Neural cell (in vitro differentiated cells): Measurements from ENCODE around the gene RTP5. TPM values are rescaled to one million over a fixed set of nuclear protein-coding genes. Genes with fewer than 3 reads are reported as not detected.

Experiments used
- H2AFZ ChIP-seq: fragments of 200-600, 300-800 bp; sonication (generic), shearing (Covaris generic); 2 replicates; pipeline ENCODE4 v1.6.0; 2014; ENCODE audit warnings: low read depth, mild to moderate bottlenecking, antibody characterized with exemption, low read length, moderate library complexity
- H3F3A ChIP-seq: fragments of 200-600 bp; shearing (Covaris generic); 2 replicates; pipeline ENCODE4 v1.6.1; 2016; ENCODE audit warnings: mild to moderate bottlenecking, moderate library complexity, mixed read lengths, antibody characterized with exemption, low read length; ENCODE audit not compliant: insufficient read depth, poor library complexity, severe bottlenecking
- H3K27ac ChIP-seq: fragments of 200-600, 300-800 bp; sonication (generic), shearing (Covaris generic); 2 replicates; pipeline ENCODE4 v1.5.1; 2014; ENCODE audit warnings: mild to moderate bottlenecking, low read length, moderate library complexity
- H3K27me3 ChIP-seq: fragments of 300-800, 200-600 bp; sonication (generic), shearing (Covaris generic); 2 replicates; pipeline ENCODE4 v1.6.0; 2014; ENCODE audit warnings: mild to moderate bottlenecking, low read depth, low read length, moderate library complexity; ENCODE audit not compliant: insufficient read depth
- H3K36me3 ChIP-seq: fragments of 300-800, 200-600 bp; sonication (generic), shearing (Covaris generic); 2 replicates; pipeline ENCODE4 v1.5.1; 2014; ENCODE audit warnings: mild to moderate bottlenecking, antibody characterized with exemption, low read length, moderate library complexity; ENCODE audit not compliant: insufficient read depth
- H3K4me2 ChIP-seq: fragments of 300-800, 200-600 bp; sonication (generic), shearing (Covaris generic); 2 replicates; pipeline ENCODE4 v1.6.0; 2014; ENCODE audit warnings: mild to moderate bottlenecking, low read length
- H3K4me3 ChIP-seq: fragments of 300-800, 200-600 bp; sonication (generic), shearing (Covaris generic); 2 replicates; pipeline ENCODE4 v1.5.1; 2014; ENCODE audit warnings: mild to moderate bottlenecking, low read length, moderate library complexity
- H3K79me2 ChIP-seq: fragments of 200-600 bp; shearing (Covaris generic); replicated peaks from 2 replicates; pipeline ENCODE4 v1.6.0; 2014; ENCODE audit warnings: mild to moderate bottlenecking, low read length, moderate library complexity; ENCODE audit not compliant: insufficient read depth
- H3K9ac ChIP-seq: fragments of 300-800, 200-600 bp; sonication (generic), shearing (Covaris generic); 2 replicates; pipeline ENCODE4 v1.6.1; 2016; ENCODE audit warnings: mild to moderate bottlenecking, low read length, mixed read lengths
- H3K9me2 ChIP-seq: fragments of 200-600 bp; shearing (Covaris generic); 2 replicates; pipeline ENCODE4 v1.6.1; 2016; ENCODE audit warnings: mild to moderate bottlenecking, low read length, mixed read lengths; ENCODE audit not compliant: insufficient read depth
- H3K9me3 ChIP-seq: fragments of 200-600, 300-800 bp; sonication (generic), shearing (Covaris generic); 2 replicates; pipeline ENCODE4 v1.6.1; 2016; ENCODE audit warnings: mild to moderate bottlenecking, mixed run types, low read length, moderate library complexity, mixed read lengths
- H4K20me1 ChIP-seq: fragments of 200-600 bp; shearing (Covaris generic); 2 replicates; pipeline ENCODE4 v1.6.1; 2016; ENCODE audit warnings: mild to moderate bottlenecking, mixed run types; ENCODE audit not compliant: insufficient read depth
- EP300 ChIP-seq: fragments of 450-650 bp; conservative IDR thresholded peaks from 2 replicates; pipeline ENCODE4 v1.6.1; 2014; ENCODE audit warnings: antibody characterized with exemption, mild to moderate bottlenecking, moderate library complexity; ENCODE audit not compliant: poor library complexity, severe bottlenecking
- EZH2 ChIP-seq: fragments of 200-600, 300-800 bp; shearing (Covaris generic), sonication (generic); IDR thresholded peaks from 2 replicates; pipeline ENCODE4 v1.6.1; 2014; ENCODE audit warnings: antibody characterized with exemption, low read length, borderline replicate concordance, mild to moderate bottlenecking; ENCODE audit not compliant: insufficient read depth, poor library complexity, severe bottlenecking
- MXI1 ChIP-seq: fragments of 450-650 bp; conservative IDR thresholded peaks from 2 replicates; pipeline ENCODE4 v1.6.1; 2014; ENCODE audit warnings: antibody characterized with exemption, mild to moderate bottlenecking; ENCODE audit not compliant: poor library complexity, severe bottlenecking
- POLR2AphosphoS5 ChIP-seq: IDR thresholded peaks from 2 replicates; pipeline ENCODE4 v1.6.1; 2012
- RAD21 ChIP-seq: fragments of 450-650 bp; conservative IDR thresholded peaks from 2 replicates; pipeline ENCODE4 v1.6.1; 2014; ENCODE audit warnings: antibody characterized with exemption, mild to moderate bottlenecking, moderate library complexity
- SMC3 ChIP-seq: fragments of 450-650 bp; conservative IDR thresholded peaks from 2 replicates; pipeline ENCODE4 v1.6.1; 2014; ENCODE audit warnings: antibody characterized with exemption, mild to moderate bottlenecking, moderate library complexity; ENCODE audit not compliant: poor library complexity
- TAF1 ChIP-seq: IDR thresholded peaks from 2 replicates; pipeline ENCODE4 v1.6.1; 2012; ENCODE audit warnings: low read depth
- polyA plus RNA-seq: library from polyadenylated mRNA; depleted of rRNA; stranded (reverse); fragments of >200 nt; gene quantifications from 2 replicates; pipeline ENCODE4 v1.2.3, GENCODE V29; 2014
- TF ChIP-seq, protein P1 (sequence below): IDR thresholded peaks from 2 replicates; pipeline ENCODE4 v1.6.1; 2012; ENCODE audit warnings: borderline replicate concordance
- TF ChIP-seq, protein P2 (sequence below): fragments of 450-650 bp; IDR thresholded peaks from 2 replicates; pipeline ENCODE4 v1.5.1; 2014; ENCODE audit warnings: antibody characterized with exemption, mild to moderate bottlenecking, moderate library complexity; ENCODE audit not compliant: poor library complexity, severe bottlenecking

RTP5 gene
- polyA plus RNA-seq, 1 donor from 2014 or later = 1.8 TPM

GRCh38 chr2:241867776-241868420, 1.6 kb upstream of the RTP5 start:
- no peak for TF ChIP-seq MXI1
- TF ChIP-seq EZH2 = no peak
- no peak for TF ChIP-seq RAD21
- TF ChIP-seq, protein P1, sequence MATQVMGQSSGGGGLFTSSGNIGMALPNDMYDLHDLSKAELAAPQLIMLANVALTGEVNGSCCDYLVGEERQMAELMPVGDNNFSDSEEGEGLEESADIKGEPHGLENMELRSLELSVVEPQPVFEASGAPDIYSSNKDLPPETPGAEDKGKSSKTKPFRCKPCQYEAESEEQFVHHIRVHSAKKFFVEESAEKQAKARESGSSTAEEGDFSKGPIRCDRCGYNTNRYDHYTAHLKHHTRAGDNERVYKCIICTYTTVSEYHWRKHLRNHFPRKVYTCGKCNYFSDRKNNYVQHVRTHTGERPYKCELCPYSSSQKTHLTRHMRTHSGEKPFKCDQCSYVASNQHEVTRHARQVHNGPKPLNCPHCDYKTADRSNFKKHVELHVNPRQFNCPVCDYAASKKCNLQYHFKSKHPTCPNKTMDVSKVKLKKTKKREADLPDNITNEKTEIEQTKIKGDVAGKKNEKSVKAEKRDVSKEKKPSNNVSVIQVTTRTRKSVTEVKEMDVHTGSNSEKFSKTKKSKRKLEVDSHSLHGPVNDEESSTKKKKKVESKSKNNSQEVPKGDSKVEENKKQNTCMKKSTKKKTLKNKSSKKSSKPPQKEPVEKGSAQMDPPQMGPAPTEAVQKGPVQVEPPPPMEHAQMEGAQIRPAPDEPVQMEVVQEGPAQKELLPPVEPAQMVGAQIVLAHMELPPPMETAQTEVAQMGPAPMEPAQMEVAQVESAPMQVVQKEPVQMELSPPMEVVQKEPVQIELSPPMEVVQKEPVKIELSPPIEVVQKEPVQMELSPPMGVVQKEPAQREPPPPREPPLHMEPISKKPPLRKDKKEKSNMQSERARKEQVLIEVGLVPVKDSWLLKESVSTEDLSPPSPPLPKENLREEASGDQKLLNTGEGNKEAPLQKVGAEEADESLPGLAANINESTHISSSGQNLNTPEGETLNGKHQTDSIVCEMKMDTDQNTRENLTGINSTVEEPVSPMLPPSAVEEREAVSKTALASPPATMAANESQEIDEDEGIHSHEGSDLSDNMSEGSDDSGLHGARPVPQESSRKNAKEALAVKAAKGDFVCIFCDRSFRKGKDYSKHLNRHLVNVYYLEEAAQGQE = no peak
- TF ChIP-seq, protein P2, sequence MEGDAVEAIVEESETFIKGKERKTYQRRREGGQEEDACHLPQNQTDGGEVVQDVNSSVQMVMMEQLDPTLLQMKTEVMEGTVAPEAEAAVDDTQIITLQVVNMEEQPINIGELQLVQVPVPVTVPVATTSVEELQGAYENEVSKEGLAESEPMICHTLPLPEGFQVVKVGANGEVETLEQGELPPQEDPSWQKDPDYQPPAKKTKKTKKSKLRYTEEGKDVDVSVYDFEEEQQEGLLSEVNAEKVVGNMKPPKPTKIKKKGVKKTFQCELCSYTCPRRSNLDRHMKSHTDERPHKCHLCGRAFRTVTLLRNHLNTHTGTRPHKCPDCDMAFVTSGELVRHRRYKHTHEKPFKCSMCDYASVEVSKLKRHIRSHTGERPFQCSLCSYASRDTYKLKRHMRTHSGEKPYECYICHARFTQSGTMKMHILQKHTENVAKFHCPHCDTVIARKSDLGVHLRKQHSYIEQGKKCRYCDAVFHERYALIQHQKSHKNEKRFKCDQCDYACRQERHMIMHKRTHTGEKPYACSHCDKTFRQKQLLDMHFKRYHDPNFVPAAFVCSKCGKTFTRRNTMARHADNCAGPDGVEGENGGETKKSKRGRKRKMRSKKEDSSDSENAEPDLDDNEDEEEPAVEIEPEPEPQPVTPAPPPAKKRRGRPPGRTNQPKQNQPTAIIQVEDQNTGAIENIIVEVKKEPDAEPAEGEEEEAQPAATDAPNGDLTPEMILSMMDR = no peak
- no peak for TF ChIP-seq TAF1
- TF ChIP-seq SMC3 = no peak
- TF ChIP-seq EP300 = no peak
- TF ChIP-seq POLR2AphosphoS5 = no peak
- Histone ChIP-seq H3K9ac (no peak overlapping the region), H3K4me3 (no peak overlapping the region), H3K36me3 (no peaks in the 10 kb centered on the region), H3K9me3 (no peaks in the 10 kb centered on the region), H3K27me3 (no peaks in the 10 kb centered on the region), H2AFZ (no peak overlapping the region), H4K20me1 (no peaks in the 10 kb centered on the region), H3K79me2 (no peaks in the 10 kb centered on the region), H3K4me2 (no peak overlapping the region), H3K9me2 (no peaks in the 10 kb centered on the region), H3F3A (no peaks in the 10 kb centered on the region), H3K27ac (peak overlapping the region; percentile 7)

GRCh38 chr2:241868661-241869081, 858 bp upstream of the RTP5 start:
- no peaks in the 10 kb centered on the region for H3K9me3 ChIP-seq
- no peaks in the 10 kb centered on the region for H3K27me3 ChIP-seq
- H3K9ac ChIP-seq = no peak overlapping the region
- no peaks in the 10 kb centered on the region for H3K9me2 ChIP-seq
- no peak overlapping the region for H3K4me3 ChIP-seq
- H3K79me2 ChIP-seq = no peaks in the 10 kb centered on the region
- peak overlapping the region; percentile 17 for H3K27ac ChIP-seq
- no peaks in the 10 kb centered on the region for H4K20me1 ChIP-seq
- no peaks in the 10 kb centered on the region for H3K36me3 ChIP-seq
- TF ChIP-seq EZH2 = no peak
- TF ChIP-seq, protein P1 = no peak
- no peak for TF ChIP-seq SMC3
- TF ChIP-seq EP300 = no peak
- no peak for TF ChIP-seq POLR2AphosphoS5
- TF ChIP-seq MXI1 = no peak
- TF ChIP-seq TAF1 = no peak
- H3K4me2 ChIP-seq = no peak overlapping the region
- H2AFZ ChIP-seq = no peak overlapping the region
- H3F3A ChIP-seq = no peaks in the 10 kb centered on the region
